ENCODE data around the gene FSCN2. TPM values are rescaled to one million over a fixed set of nuclear protein-coding genes. Genes with fewer than 3 reads are reported as not detected.
"Not testable (repeated sequence)": the region's sequence is repeated elsewhere in the genome, so short reads cannot be mapped to it uniquely, and the experiment has no call there.

Gene FSCN2
- total RNA-seq, 1 experiment from 2014 or later: 0.69 TPM

- peak; percentile 47 for DNase-seq (ENCODE audit: low read depth)
Observed at GRCh38 chr17:81577278-81578000, 49.3 kb downstream of the FSCN2 start.

DNA sequence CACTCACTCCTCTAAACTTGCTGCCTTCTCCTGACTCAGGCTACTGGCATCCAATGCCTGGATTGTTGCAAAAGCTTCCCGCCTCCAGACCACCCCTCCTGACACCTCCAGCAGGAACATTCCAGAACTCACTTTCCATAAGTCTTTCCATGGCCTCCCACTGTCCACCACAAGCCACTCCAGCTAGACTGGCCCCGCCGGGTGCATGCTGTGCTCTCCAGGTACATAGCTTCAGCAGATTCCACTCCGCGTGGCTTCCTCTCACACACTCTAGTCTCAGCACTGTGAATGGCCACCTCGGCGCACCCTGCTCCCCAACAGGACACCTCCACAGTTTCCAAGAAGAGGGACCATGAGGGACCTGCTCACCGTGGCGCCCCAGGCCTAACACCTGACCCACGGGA lies 49.9 kb downstream of the FSCN2 start:
- DNase-seq (ENCODE audit: low read depth): peak; percentile 52

DNA sequence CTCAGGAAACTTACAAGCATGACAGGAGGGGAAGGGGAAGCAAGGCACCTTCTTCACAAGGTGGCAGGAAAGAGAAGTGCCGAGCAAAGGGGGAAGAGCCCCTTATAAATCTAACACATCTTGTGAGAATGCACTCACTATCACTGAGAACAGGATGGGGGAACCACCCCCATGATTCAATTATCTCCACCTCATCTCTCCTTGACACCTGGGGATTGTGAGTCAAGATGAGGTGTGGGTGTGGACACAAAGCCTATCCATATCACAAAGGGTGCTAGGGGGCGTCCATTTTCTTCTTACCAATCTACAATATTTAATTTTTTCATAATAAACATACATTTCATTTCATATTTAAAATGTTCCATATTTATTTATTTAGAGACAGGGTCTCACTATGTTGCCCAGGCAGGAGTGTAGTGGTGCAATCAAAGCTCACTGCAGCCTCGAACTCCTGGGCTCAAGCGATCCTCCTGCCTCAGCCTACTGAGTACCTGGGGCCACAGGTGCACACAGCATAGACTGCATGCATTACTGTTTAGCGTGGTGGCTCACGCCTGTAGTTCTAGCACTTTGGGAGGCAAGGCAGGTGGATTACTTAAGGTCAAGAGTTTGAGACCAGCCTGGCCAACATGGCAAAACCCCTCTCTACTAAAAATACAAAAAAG lies 50.5 kb downstream of the FSCN2 start:
- DNase-seq (ENCODE audit: low read depth): no peak

- DNase-seq (ENCODE audit: low read depth): no peak
Observed at GRCh38 chr17:81579298-81579697, 51.1 kb downstream of the FSCN2 start.

DNA sequence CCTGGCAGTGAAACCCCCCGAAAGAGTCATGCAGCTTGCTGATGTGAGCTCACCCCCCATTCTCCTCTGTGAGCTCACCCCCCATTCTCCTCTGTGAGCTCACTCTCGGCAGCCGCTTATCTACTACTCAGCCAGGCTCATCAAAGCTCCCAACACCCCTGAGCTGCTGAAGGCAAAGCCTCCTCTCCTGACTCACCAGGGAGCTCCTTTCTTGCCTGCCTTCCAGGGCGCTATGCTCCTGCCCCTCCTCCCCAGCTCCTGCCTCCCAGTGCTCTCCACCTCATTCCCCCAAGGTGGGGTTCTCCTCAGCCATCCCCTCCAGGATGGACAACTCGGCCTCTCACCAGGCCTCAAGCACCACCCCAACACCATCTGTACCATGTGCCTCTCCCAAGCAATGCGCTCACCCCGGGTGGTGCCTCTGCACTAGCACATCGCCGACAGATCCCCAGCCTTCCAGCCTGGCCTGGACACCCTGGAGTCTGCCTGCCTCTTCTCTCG lies 51.7 kb downstream of the FSCN2 start:
- peak; percentile 47 for DNase-seq (ENCODE audit: low read depth)

- DNase-seq (ENCODE audit: low read depth): no peak
Observed at GRCh38 chr17:81580481-81580880, 52.3 kb downstream of the FSCN2 start.

GRCh38 chr17:81581758-81582157 lies 53.6 kb downstream of the FSCN2 start:
- DNase-seq (ENCODE audit: low read depth): no peak

DNA sequence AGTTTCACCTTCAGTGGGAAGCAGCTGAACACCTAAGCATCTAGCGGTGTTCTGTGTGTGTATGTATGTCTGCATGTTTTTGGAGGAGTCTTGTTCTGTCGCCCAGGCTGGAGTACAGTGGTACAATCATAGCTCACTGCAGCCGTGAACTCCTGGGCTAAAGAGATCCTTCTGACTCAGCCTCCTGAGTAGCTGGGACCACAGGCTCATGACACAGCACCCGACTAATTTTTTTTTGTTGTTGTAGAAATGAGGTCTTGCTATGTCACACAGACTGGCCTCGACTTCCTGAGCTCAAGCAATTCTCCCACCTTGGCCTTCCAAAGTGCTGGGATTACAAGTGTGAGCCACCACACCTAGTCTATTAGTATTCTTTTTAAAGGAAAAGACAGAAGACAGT lies 54.2 kb downstream of the FSCN2 start:
- DNase-seq (ENCODE audit: low read depth): peak; percentile 62

DNA sequence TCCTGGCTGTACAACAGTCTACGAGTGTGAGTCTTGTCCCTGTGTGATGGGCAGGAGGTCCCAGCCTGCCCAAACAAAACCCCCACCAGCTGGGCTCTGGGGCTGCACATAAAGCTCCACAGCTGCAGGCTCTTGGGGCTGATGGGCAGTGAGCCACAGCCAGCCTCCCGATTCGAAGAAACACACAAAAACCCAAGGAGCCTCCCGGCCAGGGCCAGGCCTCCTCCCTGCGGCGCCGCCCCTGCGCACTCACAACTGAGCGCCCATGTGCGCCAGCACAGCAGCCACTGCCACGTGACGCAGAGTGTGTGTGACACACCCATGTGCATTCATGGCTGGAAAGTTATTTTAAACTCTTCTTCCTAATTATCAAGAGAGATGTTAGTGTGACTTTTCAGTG lies 54.6 kb downstream of the FSCN2 start:
- no peak for DNase-seq (ENCODE audit: low read depth)

GRCh38 chr17:81583589-81584342 lies 55.6 kb downstream of the FSCN2 start:
- DNase-seq (ENCODE audit: low read depth): peak; percentile 54

DNA sequence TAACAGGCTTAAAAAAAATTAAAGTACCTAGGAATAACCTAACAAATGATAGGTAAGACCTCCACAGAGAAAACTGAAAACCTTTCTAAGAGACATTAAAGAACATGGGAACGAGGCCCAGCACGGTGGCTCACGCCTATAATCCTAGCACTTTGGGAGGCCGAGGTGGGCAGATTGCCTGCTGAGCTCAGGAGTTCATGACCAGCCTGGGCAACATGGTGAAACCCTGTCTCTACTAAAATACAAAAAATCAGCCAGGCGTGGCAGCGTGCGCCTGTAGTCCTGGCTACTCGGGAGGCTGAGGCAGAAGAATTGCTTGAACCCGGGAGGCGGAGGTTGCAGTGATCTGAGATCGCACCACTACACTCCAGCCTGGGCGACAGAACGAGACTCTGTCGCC lies 56.6 kb downstream of the FSCN2 start:
- not testable (repeated sequence) for DNase-seq (ENCODE audit: low read depth)

GRCh38 chr17:81586096-81586495 lies 57.9 kb downstream of the FSCN2 start:
- no peak for DNase-seq (ENCODE audit: low read depth)

Other genes with a start within 250 kb of the FSCN2 start
- 77.9 and 119 TPM in 2 replicates for gene SLC38A10, start 233.1 kb upstream of the FSCN2 start, total RNA-seq (2014; rRNA removed; shearing (Covaris generic))
- gene BAHCC1, start 132.9 kb upstream of the FSCN2 start, total RNA-seq (2014; rRNA removed; shearing (Covaris generic)): 1.0 and 4.3 TPM in 2 replicates
- gene ACTG1, start 15.6 kb upstream of the FSCN2 start, total RNA-seq (2014; rRNA removed; shearing (Covaris generic)): 3,948 and 4,109 TPM in 2 replicates
- 8.0 and 18.0 TPM in 2 replicates for gene FAAP100, start 24.0 kb downstream of the FSCN2 start, total RNA-seq (2014; rRNA removed; shearing (Covaris generic))
- gene NPLOC4, start 108.7 kb downstream of the FSCN2 start, total RNA-seq (2014; rRNA removed; shearing (Covaris generic)): 53.7 and 79.7 TPM in 2 replicates
- 2.5 and 5.3 TPM in 2 replicates for gene TSPAN10, start 108.8 kb downstream of the FSCN2 start, total RNA-seq (2014; rRNA removed; shearing (Covaris generic))
- gene PDE6G, start 128.2 kb downstream of the FSCN2 start, total RNA-seq (2014; rRNA removed; shearing (Covaris generic)): 0.94 TPM in 1 of 2 replicates, not detected in the other
- gene OXLD1, start 138.2 kb downstream of the FSCN2 start, total RNA-seq (2014; rRNA removed; shearing (Covaris generic)): 39.3 and 48.3 TPM in 2 replicates
- gene CCDC137, start 138.4 kb downstream of the FSCN2 start, total RNA-seq (2014; rRNA removed; shearing (Covaris generic)): 14.6 and 32.1 TPM in 2 replicates
- gene ARL16, start 155.4 kb downstream of the FSCN2 start, total RNA-seq (2014; rRNA removed; shearing (Covaris generic)): 36.0 and 39.9 TPM in 2 replicates
- gene HGS, start 155.6 kb downstream of the FSCN2 start, total RNA-seq (2014; rRNA removed; shearing (Covaris generic)): 52.4 and 101 TPM in 2 replicates
- gene MRPL12, start 175.0 kb downstream of the FSCN2 start, total RNA-seq (2014; rRNA removed; shearing (Covaris generic)): 11.7 and 14.1 TPM in 2 replicates
- gene SLC25A10, start 183.9 kb downstream of the FSCN2 start, total RNA-seq (2014; rRNA removed; shearing (Covaris generic)): 49.0 and 61.8 TPM in 2 replicates

Measured in M059J (cell line).